Vagina (tissue), 2 donors: ENCODE measurements around the gene TLK2.
"Not testable (repeated sequence)": the region's sequence is repeated elsewhere in the genome, so short reads cannot be mapped to it uniquely, and the experiment has no call there.

Experiments
- CTCF ChIP-seq, 3 experiments: fragments of 450-650 bp in 2 of 3; fragments of 200-600 bp in 1 of 3; sonication (generic) in 1 of 3; IDR thresholded peaks; one replicate each; pipeline ENCODE4 v1.5.1; 2017 to 2019; ENCODE audit warnings: antibody characterized with exemption in 3 of 3, mild to moderate bottlenecking in 2 of 3, moderate library complexity in 2 of 3
- POLR2A ChIP-seq, 2 donors: fragments of 450-650 bp; IDR thresholded peaks; one replicate each; pipeline ENCODE4 v1.6.1; 2017; ENCODE audit warnings: antibody characterized with exemption in 2 of 2, mild to moderate bottlenecking in 2 of 2, moderate library complexity in 2 of 2
- POLR2AphosphoS5 ChIP-seq, 2 donors: sonication (generic); formaldehyde crosslinking; IDR thresholded peaks; one replicate each; pipeline ENCODE4 v1.9.0; 2017; ENCODE audit warnings: antibody characterized with exemption in 2 of 2, mild to moderate bottlenecking in 2 of 2, low read depth in 1 of 2; ENCODE audit not compliant: insufficient read depth in 1 of 2

- TF ChIP-seq CTCF (IDR thresholded peaks at IDR 0.05); POLR2A (IDR thresholded peaks at IDR 0.05); POLR2AphosphoS5 (IDR thresholded peaks at IDR 0.05; ENCODE audit: insufficient read depth in 1 of 2, low read depth in 1 of 2): not testable (repeated sequence)
These were observed 32.8 kb upstream of the TLK2 start for GRCh38 chr17:62445791-62446190.
